ENCODE measurements around the gene FIG4.
"Not testable (repeated sequence)": the region's sequence is repeated elsewhere in the genome, so short reads cannot be mapped to it uniquely, and the experiment has no call there.

The FIG4 gene

GRCh38 chr6:109705258-109705657 is 14.2 kb downstream of the FIG4 start:
- peak; percentile 47 for DNase-seq

DNA sequence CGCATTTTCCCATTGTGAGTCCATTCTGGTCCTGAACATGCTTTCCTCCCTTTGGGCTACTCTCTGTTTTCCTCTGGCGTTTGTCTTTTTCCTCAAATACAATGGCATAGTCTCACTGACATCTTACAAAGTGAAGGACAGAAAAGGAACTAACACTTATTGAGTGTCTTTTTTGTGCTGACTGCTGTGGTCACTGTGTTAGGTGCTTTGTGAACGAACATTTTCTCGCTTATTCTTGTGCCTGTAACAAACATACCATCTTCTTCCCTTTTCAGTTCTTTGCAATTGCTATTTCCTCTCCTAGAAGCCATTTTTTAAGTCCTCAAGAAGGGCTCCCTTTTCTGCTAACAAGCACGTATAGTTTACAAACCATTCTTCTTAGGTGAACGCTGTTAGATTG is 15.4 kb downstream of the FIG4 start:
- DNase-seq = no peak

- DNase-seq = not testable (repeated sequence)
Measured at GRCh38 chr6:109708099-109708498, 17.0 kb downstream of the FIG4 start.

DNA sequence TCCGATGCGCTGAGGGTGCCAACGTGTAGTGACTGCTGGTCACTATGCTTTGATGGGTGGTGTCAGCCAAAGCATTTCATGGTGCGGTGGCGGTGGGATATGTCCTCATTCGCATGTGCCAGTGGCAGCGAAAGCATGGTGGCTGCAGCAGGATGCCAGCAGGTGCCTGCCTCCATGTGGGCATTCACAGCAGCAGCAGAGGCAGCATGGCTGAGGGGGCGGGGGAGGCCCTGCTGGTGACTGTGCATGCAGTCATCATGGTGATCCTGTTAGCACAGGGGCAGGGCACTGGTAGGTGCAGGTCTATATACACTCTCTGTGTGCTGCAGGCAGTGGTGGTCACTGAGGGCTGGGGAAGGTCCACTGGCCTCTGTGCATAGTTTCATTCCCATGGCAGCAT is 22.0 kb downstream of the FIG4 start:
- no peak for DNase-seq

DNA sequence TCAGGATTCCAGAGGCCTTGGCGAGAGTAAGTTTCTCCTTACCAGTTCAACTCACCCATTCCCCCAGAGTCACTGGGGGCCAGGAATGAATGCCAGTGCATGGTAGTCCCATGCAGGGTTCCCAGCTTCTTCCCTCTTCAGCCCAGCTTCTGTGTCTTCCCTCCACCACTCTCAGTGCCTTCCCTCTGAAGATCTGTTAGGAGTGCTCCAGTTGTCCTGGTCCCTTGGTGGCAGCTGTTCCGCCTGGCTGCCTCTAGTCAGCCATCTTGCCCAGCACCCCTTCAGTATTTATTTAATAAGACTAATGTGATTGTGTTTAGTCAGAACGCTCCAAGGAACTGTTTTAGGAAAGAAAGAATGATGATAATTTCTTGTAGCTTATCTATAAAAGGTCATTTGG is 23.1 kb downstream of the FIG4 start:
- DNase-seq = no peak

DNA sequence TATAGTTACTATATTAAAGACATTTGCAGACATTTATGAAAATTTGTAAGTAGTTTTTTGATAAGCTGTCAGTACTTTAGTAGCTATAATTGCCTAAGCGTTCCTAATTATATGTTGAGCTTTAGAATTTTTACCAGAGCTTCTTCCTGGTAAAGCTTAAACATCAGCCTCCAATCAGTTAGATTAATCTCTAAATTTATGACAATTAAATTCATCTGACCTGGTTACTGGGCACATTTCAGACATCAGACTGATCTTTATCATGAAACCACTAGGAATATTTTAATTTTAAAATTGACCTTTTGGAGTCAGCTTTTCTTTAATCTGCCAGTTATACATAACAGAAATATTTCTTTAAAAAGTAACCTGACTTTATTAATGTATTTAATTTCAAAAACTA is 23.5 kb downstream of the FIG4 start:
- DNase-seq = no peak

DNA sequence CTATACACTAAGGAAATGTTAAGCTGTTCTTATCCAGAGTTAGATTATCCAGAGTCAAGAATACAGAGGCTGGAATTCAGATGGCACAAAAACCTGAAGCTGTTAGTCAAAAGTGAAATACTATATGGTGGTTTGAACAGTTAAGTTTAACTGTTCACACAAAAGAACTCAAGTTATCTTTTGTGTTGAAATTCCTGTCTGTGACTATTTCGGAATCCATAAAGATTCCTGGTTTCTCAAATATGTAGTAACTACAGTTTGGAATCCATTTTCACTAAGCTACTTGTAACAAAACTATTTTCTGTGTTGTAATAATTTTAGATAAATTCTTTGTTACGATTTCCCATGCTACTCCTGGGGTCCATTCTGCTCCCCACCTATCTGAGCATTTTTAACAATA is 24.5 kb downstream of the FIG4 start:
- DNase-seq = no peak

GRCh38 chr6:109717971-109718370 is 26.9 kb downstream of the FIG4 start:
- DNase-seq = no peak

GRCh38 chr6:109718991-109719390 is 27.9 kb downstream of the FIG4 start:
- no peak for DNase-seq

DNA sequence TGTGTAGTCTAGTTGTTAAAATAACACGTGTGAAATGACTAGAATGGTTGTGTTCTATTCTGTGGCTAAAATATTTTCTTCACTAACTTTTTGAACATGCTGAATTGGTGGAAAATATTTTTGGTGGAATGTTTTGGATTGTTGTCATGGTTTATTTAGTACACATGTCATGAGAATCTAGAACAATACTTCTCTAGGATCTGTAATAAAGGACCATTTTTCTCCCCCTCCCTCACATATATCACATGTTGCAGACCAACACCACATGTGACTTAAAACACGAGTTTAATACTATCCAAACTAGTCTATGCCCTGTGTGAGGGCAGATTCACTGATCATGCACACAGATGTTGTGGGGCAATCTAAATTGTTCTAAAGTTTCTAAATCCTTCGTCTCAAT is 29.2 kb downstream of the FIG4 start:
- no peak for DNase-seq

- no peak for DNase-seq
Measured at GRCh38 chr6:109722011-109722410, 30.9 kb downstream of the FIG4 start.

- DNase-seq = no peak
Measured at GRCh38 chr6:109722564-109723254, 31.6 kb downstream of the FIG4 start.

- not testable (repeated sequence) for DNase-seq
Measured at GRCh38 chr6:109725250-109725649, 34.2 kb downstream of the FIG4 start.

- no peak for DNase-seq
Measured at GRCh38 chr6:109736273-109737025, 45.4 kb downstream of the FIG4 start.

- no peak for DNase-seq
Measured at GRCh38 chr6:109738255-109738654, 47.2 kb downstream of the FIG4 start.

- no peak for DNase-seq
Measured at GRCh38 chr6:109738667-109739066, 47.6 kb downstream of the FIG4 start.

- no peak for DNase-seq
Measured at GRCh38 chr6:109739686-109740085, 48.6 kb downstream of the FIG4 start.

DNA sequence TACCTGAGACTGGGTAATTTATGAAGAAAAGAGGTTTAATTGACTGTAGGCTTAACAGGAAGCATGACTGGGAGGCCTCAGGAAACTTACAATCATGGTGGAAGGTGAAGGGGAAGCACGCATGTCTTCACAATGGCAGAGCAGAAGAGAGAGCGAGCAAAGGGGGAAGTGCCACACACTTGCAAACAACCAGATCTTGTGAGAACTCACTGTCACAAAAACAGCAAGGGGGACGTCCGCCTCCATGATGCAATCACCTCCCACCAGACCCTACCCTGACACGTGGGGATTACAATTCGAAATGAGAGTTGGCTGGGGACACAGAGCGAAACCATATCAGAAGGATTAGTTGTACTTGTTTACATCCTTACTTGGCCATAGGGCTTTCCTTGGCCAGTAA is 49.7 kb downstream of the FIG4 start:
- no peak for DNase-seq

DNA sequence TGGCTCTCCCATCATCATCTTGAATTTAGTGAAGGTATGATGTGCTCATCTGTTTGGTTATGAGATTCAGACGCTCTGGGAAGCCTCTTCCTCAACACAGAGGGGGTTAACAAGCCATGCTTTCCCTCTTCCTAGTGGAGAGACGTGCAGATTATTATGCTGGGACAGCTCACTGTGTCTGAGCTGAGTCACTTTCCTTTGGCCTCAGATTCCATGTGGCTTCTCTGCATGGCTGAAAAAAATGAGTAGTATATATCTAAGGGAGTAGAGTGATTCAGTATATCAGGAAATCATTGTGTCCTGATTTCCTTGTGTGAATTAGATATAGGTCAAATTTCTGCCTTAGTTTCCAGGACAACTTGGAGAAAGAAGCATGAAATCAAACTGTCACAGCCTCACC is 52.6 kb downstream of the FIG4 start:
- DNase-seq = no peak

GRCh38 chr6:109744779-109745178 is 53.7 kb downstream of the FIG4 start:
- DNase-seq = not testable (repeated sequence)

DNA sequence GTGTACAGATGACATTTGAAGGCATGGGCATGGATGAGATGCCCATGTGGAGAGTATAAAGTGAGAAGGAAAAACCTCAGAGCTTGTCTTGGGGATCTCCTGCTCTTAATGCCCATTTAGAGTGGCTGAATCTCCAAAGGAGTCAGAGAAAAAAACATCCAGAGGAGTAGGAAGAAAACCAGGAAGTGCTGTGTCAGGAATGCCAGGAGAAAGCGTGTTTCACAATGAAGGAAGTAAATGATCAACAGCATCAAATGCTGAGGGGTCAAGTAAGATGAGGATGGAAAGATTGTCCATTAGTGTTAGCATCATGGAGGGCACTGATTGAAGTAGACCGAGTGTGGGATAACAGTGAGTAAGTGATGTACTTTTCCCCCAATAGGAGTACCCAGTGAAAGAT is 56.1 kb downstream of the FIG4 start:
- DNase-seq = no peak

- DNase-seq = no peak
Measured at GRCh38 chr6:109759098-109759955, 68.2 kb downstream of the FIG4 start.

- DNase-seq = no peak
Measured at GRCh38 chr6:109760208-109760607, 69.1 kb downstream of the FIG4 start.

GRCh38 chr6:109762166-109762565 is 71.1 kb downstream of the FIG4 start:
- no peak for DNase-seq

Measured in NK-92 treated with Interleukin-12 subunit alpha and Interleukin-12 subunit beta, amount 100 ng/mL, for 24 hours (cell line).